ENCODE data around the gene SHANK3. TPM values are rescaled to one million over a fixed set of nuclear protein-coding genes. Genes with fewer than 3 reads are reported as not detected.

The SHANK3 gene
- total and polyA plus RNA-seq, 2 donors (not counting 1 experiment from before 2014, with no cell fraction given) = not detected

- DNase-seq (no peak), ATAC-seq (ENCODE audit: low read depth) (no peak)
- Histone ChIP-seq H3K9ac (ENCODE audit: low read length) (no peak overlapping the region), H2AFZ (ENCODE audit: insufficient read depth, low read depth, low read length, poor library complexity, severe bottlenecking) (no peak overlapping the region), H3K79me2 (ENCODE audit: control insufficient read depth, insufficient read depth, low read length) (peaks cover 9% of the 10 kb centered on the region), H3K9me3 (ENCODE audit: control extremely low read depth in 1 of 3, control insufficient read depth in 2 of 3, insufficient read depth in 1 of 3, low read length in 2 of 3) (peaks cover 0 to 4% (median 0%) of the 10 kb centered on the region in 3 donors), H3K4me2 (replicated peaks; ENCODE audit: low read depth, low read length, poor library complexity, severe bottlenecking) (no peak overlapping the region), H3K36me3 (replicated peaks in 1 of 2; ENCODE audit: control extremely low read depth in 1 of 2, control insufficient read depth in 1 of 2, extremely low read depth in 1 of 2, insufficient read depth in 2 of 2, low read length in 1 of 2) (no peaks in the 10 kb centered on the region), H3K4me3 (ENCODE audit: control extremely low read depth in 1 of 5, extremely low read depth in 1 of 5, insufficient read depth in 1 of 5, low read depth in 2 of 5, low read length in 4 of 5) (no peak overlapping the region), H4K20me1 (ENCODE audit: control insufficient read depth, insufficient read depth, low read length, poor library complexity, severe bottlenecking) (no peaks in the 10 kb centered on the region), H3K27me3 (replicated peaks in 1 of 4; ENCODE audit: control extremely low read depth in 1 of 4, control insufficient read depth in 3 of 4, insufficient read depth in 4 of 4, low read length in 3 of 4) (no peaks in the 10 kb centered on the region), H3K4me1 (ENCODE audit: control insufficient read depth in 2 of 2, insufficient read depth in 2 of 2, low read length in 2 of 2) (peaks cover 7 to 8% of the 10 kb centered on the region in 2 donors), H3K27ac (ENCODE audit: low read length in 2 of 2) (no peak overlapping the region)
- CTCF ChIA-PET = no interaction called here
- Mint-ChIP-seq H3K4me3 (no peak overlapping the region), H3K9me3 (ENCODE audit: insufficient read depth) (no peaks in the 10 kb centered on the region), H3K27ac (no peak overlapping the region), H3K4me1 (peaks cover 8% of the 10 kb centered on the region), H3K27me3 (no peaks in the 10 kb centered on the region)
- intact Hi-C loops (cut with micrococcal nuclease) = no loop called here
- POLR2A ChIA-PET = no interaction called here
- WGBS (ENCODE audit: insufficient coverage) = 95% methylated on average over 4 of the region's 5 CpGs
- TF ChIP-seq CTCF (IDR thresholded peaks at IDR 0.05) = no peak
- no peak for TF ChIP-seq EZH2 (IDR thresholded peaks at IDR 0.05; ENCODE audit: borderline replicate concordance, insufficient read depth, low read depth, low read length, poor library complexity, severe bottlenecking)
These were observed 39.5 kb upstream of the SHANK3 start for GRCh38 chr22:50633086-50633485.

- no peak overlapping the region for H3K27ac ChIP-seq (ENCODE audit: low read length in 2 of 2)
- POLR2A ChIA-PET = no interaction called here
- CTCF ChIA-PET = no interaction called here
These were observed 38.9 kb upstream of the SHANK3 start for GRCh38 chr22:50633771-50634170.

More at GRCh38 chr22:50633771-50634170, 38.9 kb upstream of the SHANK3 start:
- no peaks in the 10 kb centered on the region for H3K9me3 Mint-ChIP-seq (ENCODE audit: insufficient read depth)
- no peak overlapping the region for H3K4me3 ChIP-seq (ENCODE audit: control extremely low read depth in 1 of 5, extremely low read depth in 1 of 5, insufficient read depth in 1 of 5, low read depth in 2 of 5, low read length in 4 of 5)
- peaks cover 0 to 4% (median 0%) of the 10 kb centered on the region in 3 donors for H3K9me3 ChIP-seq (ENCODE audit: control extremely low read depth in 1 of 3, control insufficient read depth in 2 of 3, insufficient read depth in 1 of 3, low read length in 2 of 3)
- H3K4me2 ChIP-seq (replicated peaks; ENCODE audit: low read depth, low read length, poor library complexity, severe bottlenecking) = no peak overlapping the region
- no peak overlapping the region for H3K9ac ChIP-seq (ENCODE audit: low read length)
- no peaks in the 10 kb centered on the region for H3K36me3 ChIP-seq (replicated peaks in 1 of 2; ENCODE audit: control extremely low read depth in 1 of 2, control insufficient read depth in 1 of 2, extremely low read depth in 1 of 2, insufficient read depth in 2 of 2, low read length in 1 of 2)
- H4K20me1 ChIP-seq (ENCODE audit: control insufficient read depth, insufficient read depth, low read length, poor library complexity, severe bottlenecking) = no peaks in the 10 kb centered on the region
- no peak overlapping the region for H2AFZ ChIP-seq (ENCODE audit: insufficient read depth, low read depth, low read length, poor library complexity, severe bottlenecking)
- no peak overlapping the region for H3K4me3 Mint-ChIP-seq
- 92% methylated on average over 9 of the region's 11 CpGs for WGBS (ENCODE audit: insufficient coverage)
- H3K4me1 ChIP-seq (ENCODE audit: control insufficient read depth in 2 of 2, insufficient read depth in 2 of 2, low read length in 2 of 2) = peaks cover 2 to 3% of the 10 kb centered on the region in 2 donors
- no peaks in the 10 kb centered on the region for H3K27me3 Mint-ChIP-seq
- H3K27me3 ChIP-seq (replicated peaks in 1 of 4; ENCODE audit: control extremely low read depth in 1 of 4, control insufficient read depth in 3 of 4, insufficient read depth in 4 of 4, low read length in 3 of 4) = no peaks in the 10 kb centered on the region
- no peak for TF ChIP-seq CTCF (IDR thresholded peaks at IDR 0.05)
- H3K27ac Mint-ChIP-seq = no peak overlapping the region
- ATAC-seq (ENCODE audit: low read depth) (no peak), DNase-seq (peak; percentile 3)
- H3K79me2 ChIP-seq (ENCODE audit: control insufficient read depth, insufficient read depth, low read length) = peaks cover 4% of the 10 kb centered on the region
- H3K4me1 Mint-ChIP-seq = peaks cover 2% of the 10 kb centered on the region
- intact Hi-C loops (cut with micrococcal nuclease) = no loop called here
